ENCODE results near the gene FKTN. TPM values are rescaled to one million over a fixed set of nuclear protein-coding genes. Genes with fewer than 3 reads are reported as not detected.

The FKTN gene
- total RNA-seq, 1 experiment from 2014 or later: 17.3 TPM

DNA sequence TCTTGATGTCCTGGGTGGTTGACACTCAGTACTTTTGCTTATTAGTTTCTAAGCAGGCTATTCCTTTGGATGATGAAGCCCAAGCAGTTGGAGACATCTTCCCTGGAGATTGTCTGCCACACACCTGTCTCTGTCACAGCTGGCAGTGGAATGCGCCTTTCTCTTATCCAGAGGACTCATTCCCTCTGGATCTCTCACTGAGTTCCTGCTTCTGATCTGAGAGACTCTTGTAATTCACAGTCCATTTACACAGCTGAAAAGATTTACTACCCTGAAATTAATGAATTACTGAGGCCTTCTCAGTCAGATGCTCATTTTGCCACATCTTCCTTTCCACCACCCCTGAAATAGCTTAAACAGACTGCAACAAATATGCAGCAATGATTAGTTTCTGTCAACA is 120.2 kb downstream of the FKTN start:
- DNase-seq (ENCODE audit: low read depth, low spot score) (no peak), ATAC-seq (no peak)
- Histone ChIP-seq H3K4me3 (replicated peaks in 1 of 2; ENCODE audit: low read depth in 1 of 2, low read length in 2 of 2) (no peak overlapping the region), H2AFZ (ENCODE audit: low read depth, low read length, poor library complexity, severe bottlenecking) (no peak overlapping the region), H3K79me2 (ENCODE audit: insufficient read depth, low read length) (no peaks in the 10 kb centered on the region), H4K20me1 (ENCODE audit: insufficient read depth) (no peaks in the 10 kb centered on the region), H3K4me2 (ENCODE audit: low read length) (no peak overlapping the region), H3K9me2 (ENCODE audit: insufficient read depth) (no peaks in the 10 kb centered on the region; the same call in 1 of the 2 replicates), H3K4me1 (ENCODE audit: control insufficient read depth in 1 of 2, insufficient read depth in 2 of 2, low read length in 2 of 2) (0 out of 4 replicates have a peak, but pooled peaks cover 0 to 3% of the 10 kb centered on the region in 2 experiments), H3K9me3 (ENCODE audit: control insufficient read depth in 1 of 2, insufficient read depth in 1 of 2, low read depth in 1 of 2, low read length in 2 of 2) (no peaks in the 10 kb centered on the region), H3K9ac (ENCODE audit: low read length) (no peak overlapping the region), H3K27ac (ENCODE audit: low read depth, low read length) (no peak overlapping the region), H3K36me3 (ENCODE audit: control insufficient read depth in 1 of 2, insufficient read depth in 2 of 2, low read length in 2 of 2) (no peaks in the 10 kb centered on the region), H3K27me3 (ENCODE audit: insufficient read depth, low read length) (no peaks in the 10 kb centered on the region)
- TF ChIP-seq REST (IDR thresholded peaks at IDR 0.05; ENCODE audit: low read depth) (no peak), EZH2 (IDR thresholded peaks at IDR 0.05) (no peak), POLR2AphosphoS5 (IDR thresholded peaks at IDR 0.05; ENCODE audit: low read depth, low read length) (no peak), SIN3A (IDR thresholded peaks at IDR 0.05; ENCODE audit: low read depth) (no peak), EZH2phosphoT487 (IDR thresholded peaks at IDR 0.05; ENCODE audit: borderline replicate concordance) (no peak), FOSL1 (IDR thresholded peaks at IDR 0.05; ENCODE audit: low read depth) (no peak), CBX3 (IDR thresholded peaks at IDR 0.05; ENCODE audit: low read depth) (no peak)
- TF ChIP-seq, protein P1, sequence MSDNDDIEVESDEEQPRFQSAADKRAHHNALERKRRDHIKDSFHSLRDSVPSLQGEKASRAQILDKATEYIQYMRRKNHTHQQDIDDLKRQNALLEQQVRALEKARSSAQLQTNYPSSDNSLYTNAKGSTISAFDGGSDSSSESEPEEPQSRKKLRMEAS (IDR thresholded peaks at IDR 0.05): no peak
- TF ChIP-seq, protein P2, sequence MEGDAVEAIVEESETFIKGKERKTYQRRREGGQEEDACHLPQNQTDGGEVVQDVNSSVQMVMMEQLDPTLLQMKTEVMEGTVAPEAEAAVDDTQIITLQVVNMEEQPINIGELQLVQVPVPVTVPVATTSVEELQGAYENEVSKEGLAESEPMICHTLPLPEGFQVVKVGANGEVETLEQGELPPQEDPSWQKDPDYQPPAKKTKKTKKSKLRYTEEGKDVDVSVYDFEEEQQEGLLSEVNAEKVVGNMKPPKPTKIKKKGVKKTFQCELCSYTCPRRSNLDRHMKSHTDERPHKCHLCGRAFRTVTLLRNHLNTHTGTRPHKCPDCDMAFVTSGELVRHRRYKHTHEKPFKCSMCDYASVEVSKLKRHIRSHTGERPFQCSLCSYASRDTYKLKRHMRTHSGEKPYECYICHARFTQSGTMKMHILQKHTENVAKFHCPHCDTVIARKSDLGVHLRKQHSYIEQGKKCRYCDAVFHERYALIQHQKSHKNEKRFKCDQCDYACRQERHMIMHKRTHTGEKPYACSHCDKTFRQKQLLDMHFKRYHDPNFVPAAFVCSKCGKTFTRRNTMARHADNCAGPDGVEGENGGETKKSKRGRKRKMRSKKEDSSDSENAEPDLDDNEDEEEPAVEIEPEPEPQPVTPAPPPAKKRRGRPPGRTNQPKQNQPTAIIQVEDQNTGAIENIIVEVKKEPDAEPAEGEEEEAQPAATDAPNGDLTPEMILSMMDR (IDR thresholded peaks at IDR 0.05 in 2 of 3, conservative IDR thresholded peaks at IDR 0.05 in 1 of 3; ENCODE audit: borderline replicate concordance in 1 of 3, insufficient read depth in 1 of 3, low read depth in 2 of 3, low read length in 2 of 3): no peak
- intact Hi-C loops (cut with micrococcal nuclease): no loop called here
- RAD21 ChIA-PET (ENCODE audit: low non-redundant PET in 1 of 2, low total read pairs in 2 of 2, uncharacterized antibody in 2 of 2, unreplicated experiment in 2 of 2): no interaction called here
- CTCF ChIA-PET: no interaction called here
- POLR2A ChIA-PET: no interaction called here
- BruUV-seq (replicated peaks): no TSS peak
